Type B pancreatic cell (in vitro differentiated cells): ENCODE measurements around the gene OPN5. TPM values are rescaled to one million over a fixed set of nuclear protein-coding genes. Genes with fewer than 3 reads are reported as not detected.

Experiments
- DNase-seq: peaks from one replicate; pipeline ENCODE4 v3.0.0; 2021; ENCODE audit warnings: mixed read lengths; ENCODE audit not compliant: unreplicated experiment; ENCODE audit errors: extremely low spot score
- H3K27ac Mint-ChIP-seq: 2 replicates; pipeline ENCODE4 v1.8.0; 2021; ENCODE audit warnings: mild to moderate bottlenecking, mixed read lengths
- H3K27me3 Mint-ChIP-seq: 2 replicates; pipeline ENCODE4 v1.8.0; 2021; ENCODE audit warnings: mixed read lengths
- H3K36me3 Mint-ChIP-seq: 2 replicates; pipeline ENCODE4 v1.8.0; 2021; ENCODE audit warnings: mixed read lengths
- H3K4me1 Mint-ChIP-seq: one replicate; pipeline ENCODE4 v1.8.0; 2021; ENCODE audit warnings: mixed read lengths; ENCODE audit not compliant: unreplicated experiment
- H3K4me3 Mint-ChIP-seq: 2 replicates; pipeline ENCODE4 v1.8.0; 2021; ENCODE audit warnings: mild to moderate bottlenecking, mixed read lengths
- H3K9me3 Mint-ChIP-seq: 2 replicates; pipeline ENCODE4 v1.8.0; 2021; ENCODE audit warnings: mixed read lengths
- CTCF ChIP-seq: fragments of 200-600 bp; sonication (generic); conservative IDR thresholded peaks from 2 replicates; pipeline ENCODE4 v1.5.0; 2021; ENCODE audit warnings: antibody characterized with exemption, mild to moderate bottlenecking
- total RNA-seq: library from RNA; stranded (reverse); gene quantifications from 2 replicates; pipeline ENCODE4 v1.2.1, GENCODE V29; 2021; ENCODE audit warnings: low replicate concordance

Gene OPN5
- total RNA-seq, 1 donor from 2014 or later, result 4.6 TPM

GRCh38 chr6:47759364-47759763, 22.5 kb upstream of the OPN5 start:
- Mint-ChIP-seq H3K4me1 (peaks cover 4% of the 10 kb centered on the region), H3K9me3 (no peaks in the 10 kb centered on the region), H3K36me3 (no peaks in the 10 kb centered on the region), H3K4me3 (no peak overlapping the region), H3K27ac (no peak overlapping the region), H3K27me3 (peaks cover 4% of the 10 kb centered on the region)
- no peak for DNase-seq
- no peak for TF ChIP-seq CTCF

GRCh38 chr6:47762502-47762901, 19.3 kb upstream of the OPN5 start:
- no peaks in the 10 kb centered on the region for H3K27me3 Mint-ChIP-seq
- no peak for DNase-seq
- H3K4me1 Mint-ChIP-seq, result no peaks in the 10 kb centered on the region
- H3K9me3 Mint-ChIP-seq, result no peaks in the 10 kb centered on the region
- no peak for TF ChIP-seq CTCF
- H3K4me3 Mint-ChIP-seq, result no peak overlapping the region
- no peak overlapping the region for H3K27ac Mint-ChIP-seq
- H3K36me3 Mint-ChIP-seq, result no peaks in the 10 kb centered on the region

- no peak overlapping the region for H3K27ac Mint-ChIP-seq
- no peak overlapping the region for H3K4me3 Mint-ChIP-seq
- no peaks in the 10 kb centered on the region for H3K4me1 Mint-ChIP-seq
- no peaks in the 10 kb centered on the region for H3K27me3 Mint-ChIP-seq
- no peak for DNase-seq
- no peaks in the 10 kb centered on the region for H3K9me3 Mint-ChIP-seq
- no peak for TF ChIP-seq CTCF
- no peaks in the 10 kb centered on the region for H3K36me3 Mint-ChIP-seq
Observed at GRCh38 chr6:47766445-47766844, 15.4 kb upstream of the OPN5 start.

- Mint-ChIP-seq H3K27me3 (no peaks in the 10 kb centered on the region), H3K36me3 (no peaks in the 10 kb centered on the region), H3K4me3 (no peak overlapping the region), H3K9me3 (no peaks in the 10 kb centered on the region), H3K4me1 (no peaks in the 10 kb centered on the region), H3K27ac (no peak overlapping the region)
- no peak for TF ChIP-seq CTCF
- no peak for DNase-seq
Observed at GRCh38 chr6:47767102-47767501, 14.7 kb upstream of the OPN5 start.

- Mint-ChIP-seq H3K27me3 (no peaks in the 10 kb centered on the region), H3K27ac (no peak overlapping the region), H3K36me3 (no peaks in the 10 kb centered on the region), H3K4me3 (no peak overlapping the region), H3K9me3 (no peaks in the 10 kb centered on the region), H3K4me1 (no peaks in the 10 kb centered on the region)
- no peak for DNase-seq
- TF ChIP-seq CTCF, result no peak
Observed at GRCh38 chr6:47769982-47770381, 11.8 kb upstream of the OPN5 start.

GRCh38 chr6:47772359-47772758, 9.5 kb upstream of the OPN5 start:
- Mint-ChIP-seq H3K27me3 (no peaks in the 10 kb centered on the region), H3K36me3 (no peaks in the 10 kb centered on the region), H3K9me3 (no peaks in the 10 kb centered on the region), H3K4me3 (no peak overlapping the region), H3K4me1 (no peaks in the 10 kb centered on the region), H3K27ac (no peak overlapping the region)
- no peak for TF ChIP-seq CTCF
- DNase-seq, result no peak
